NOMO-1 treated with dmso at 0.1 percent for 144 hours (cell line): Measurements from ENCODE around the gene SCUBE3.

Experiments
- DNase-seq: peaks from one replicate; lab custom pipeline; 2025; ENCODE audit not compliant: unreplicated experiment; lab: John Stamatoyannopoulos, UW

SCUBE3 gene

DNA sequence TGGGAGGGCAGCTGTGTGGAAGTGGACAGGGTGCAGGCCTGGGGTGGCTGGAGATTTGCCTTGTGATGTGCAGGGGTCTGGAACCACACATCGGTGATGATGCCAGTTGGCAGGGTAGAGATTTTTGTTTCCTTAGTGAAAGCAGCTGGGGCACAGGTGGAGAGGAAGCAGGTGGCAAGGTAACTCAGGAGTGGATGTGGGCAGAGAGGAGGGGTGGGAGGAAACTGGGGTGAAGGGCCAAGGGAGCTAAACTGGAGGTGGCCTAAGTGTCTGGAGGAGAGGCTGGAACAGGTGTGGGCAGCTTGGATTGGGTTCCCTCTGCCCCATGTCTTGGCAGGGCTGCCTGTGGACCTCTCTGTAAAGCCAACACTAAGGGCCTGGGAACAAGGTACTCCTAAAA lies 4.7 kb upstream of the SCUBE3 start:
- no peak for DNase-seq

DNA sequence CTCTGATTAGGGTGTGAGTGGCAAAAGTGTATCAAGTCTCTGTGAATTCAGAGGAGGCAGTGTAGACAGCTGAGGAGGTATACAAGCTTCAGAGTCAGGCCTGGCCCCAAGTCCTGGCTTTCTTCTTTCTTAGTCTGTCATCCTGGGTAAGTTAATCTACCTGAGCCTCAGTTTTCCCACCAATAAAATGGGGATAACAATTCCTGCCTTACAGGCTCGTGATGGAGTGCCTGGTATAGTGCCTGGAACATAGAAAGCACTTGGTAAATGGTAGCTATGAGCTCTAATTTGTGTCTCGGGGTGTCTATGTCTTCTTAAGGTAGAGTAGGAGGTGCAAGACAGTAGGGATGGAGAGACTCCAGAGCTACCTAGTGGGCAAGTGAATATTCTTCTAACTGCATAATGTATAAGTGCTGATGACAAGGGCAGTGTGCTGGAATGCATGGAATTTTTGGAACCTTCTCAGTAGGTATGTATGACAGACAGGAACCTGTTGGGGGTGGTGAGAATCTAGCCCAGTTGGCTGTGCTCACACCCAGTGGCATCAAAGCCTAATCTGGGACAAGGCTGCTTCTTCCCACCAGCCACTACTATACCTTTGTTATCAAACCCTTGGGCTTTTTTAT lies 4.0 kb upstream of the SCUBE3 start:
- no peak for DNase-seq

- DNase-seq, result no peak
Observed at GRCh38 chr6:35213298-35213791, 411 bp upstream of the SCUBE3 start.

DNA sequence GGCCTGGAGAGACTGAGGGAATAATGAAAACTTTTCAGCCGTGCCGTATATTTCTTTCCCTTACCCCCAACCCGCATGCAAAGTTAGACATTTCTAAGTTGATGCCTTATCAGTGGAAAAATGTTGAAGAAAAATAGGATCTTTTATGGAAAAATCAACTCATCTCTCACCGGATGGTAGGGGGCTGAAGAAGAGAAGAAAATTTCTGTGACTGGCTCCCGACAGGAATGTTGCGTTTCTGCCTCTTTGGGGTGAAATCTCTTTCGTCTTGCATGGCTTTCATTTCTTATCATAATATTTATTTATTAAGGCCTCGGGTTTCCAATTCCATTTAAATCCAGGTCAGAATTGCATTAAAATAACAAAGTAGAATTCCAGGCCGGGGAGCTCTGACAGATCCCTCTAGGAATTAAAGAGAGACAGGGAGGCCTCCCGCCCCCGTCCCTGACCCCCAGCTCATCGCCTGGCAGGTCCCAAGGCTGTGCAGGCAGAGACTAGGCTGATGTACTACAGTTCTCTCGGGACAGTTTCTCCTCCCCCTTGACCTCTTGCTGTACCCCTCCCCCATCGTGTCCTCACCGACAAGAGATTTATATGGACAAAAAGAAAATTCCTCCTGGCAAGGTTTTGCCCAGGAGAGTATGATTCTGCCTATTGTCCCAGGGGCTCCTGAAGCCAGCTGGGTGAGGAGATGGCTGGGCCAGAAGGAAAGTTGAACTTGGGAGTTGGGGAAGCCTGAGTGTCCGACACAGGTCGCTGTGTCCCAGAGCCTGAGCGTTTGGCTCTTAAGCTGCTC lies 1.3 kb downstream of the SCUBE3 start:
- DNase-seq, result no peak

GRCh38 chr6:35215665-35216411 lies 2.1 kb downstream of the SCUBE3 start:
- DNase-seq, result no peak

DNA sequence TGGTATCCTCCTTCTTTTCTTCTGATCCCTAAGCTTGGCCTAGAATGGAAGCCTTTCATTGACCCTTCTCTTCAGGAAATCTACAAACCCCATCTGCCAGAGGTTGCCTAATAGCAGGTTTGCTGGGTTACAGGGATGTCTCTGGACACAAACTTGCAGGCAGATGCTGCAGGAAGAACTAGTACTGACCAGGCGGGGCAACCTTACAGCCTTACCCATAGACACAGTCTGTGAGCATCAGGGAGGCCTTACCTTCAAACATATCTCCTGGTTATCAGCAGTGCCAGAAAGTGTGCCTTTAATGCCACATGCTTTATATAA lies 2.6 kb downstream of the SCUBE3 start:
- no peak for DNase-seq

GRCh38 chr6:35216851-35217811 lies 3.4 kb downstream of the SCUBE3 start:
- no peak for DNase-seq

GRCh38 chr6:35218021-35218420 lies 4.3 kb downstream of the SCUBE3 start:
- no peak for DNase-seq

- DNase-seq, result no peak
Observed at GRCh38 chr6:35218456-35218855, 4.7 kb downstream of the SCUBE3 start.

DNA sequence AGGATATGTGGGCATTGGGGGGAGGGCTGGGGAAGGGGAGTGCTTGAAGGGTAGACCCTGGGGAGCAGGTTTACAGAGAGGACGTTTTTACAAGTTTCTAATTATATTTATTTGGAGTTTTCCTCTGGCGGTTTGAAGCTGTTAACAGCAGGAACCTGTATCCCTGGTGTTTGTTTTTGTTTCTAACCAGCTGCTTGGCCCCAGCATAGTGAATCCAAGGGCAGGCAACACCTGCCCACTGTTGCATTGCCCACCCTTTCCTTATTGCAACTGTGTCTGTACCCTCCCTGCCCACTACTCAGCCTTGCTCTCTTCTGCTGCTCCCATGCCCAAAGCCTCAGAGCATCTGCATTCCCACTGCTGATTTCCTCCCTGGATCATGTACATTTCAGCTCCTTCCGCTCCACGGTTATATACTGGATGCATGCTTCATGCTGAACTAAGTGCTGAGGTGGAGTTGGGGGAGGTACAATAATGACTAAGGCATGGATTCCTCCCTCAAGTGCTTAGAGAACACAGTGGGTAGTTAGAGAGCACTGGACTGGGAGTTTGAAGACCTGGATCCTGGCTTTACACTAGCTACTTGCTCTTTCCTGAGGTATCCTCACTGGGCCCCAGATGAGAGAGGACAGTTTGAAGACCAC lies 6.0 kb downstream of the SCUBE3 start:
- DNase-seq, result no peak

- DNase-seq, result no peak
Observed at GRCh38 chr6:35220711-35221110, 7.0 kb downstream of the SCUBE3 start.

GRCh38 chr6:35223396-35223795 lies 9.6 kb downstream of the SCUBE3 start:
- no peak for DNase-seq

DNA sequence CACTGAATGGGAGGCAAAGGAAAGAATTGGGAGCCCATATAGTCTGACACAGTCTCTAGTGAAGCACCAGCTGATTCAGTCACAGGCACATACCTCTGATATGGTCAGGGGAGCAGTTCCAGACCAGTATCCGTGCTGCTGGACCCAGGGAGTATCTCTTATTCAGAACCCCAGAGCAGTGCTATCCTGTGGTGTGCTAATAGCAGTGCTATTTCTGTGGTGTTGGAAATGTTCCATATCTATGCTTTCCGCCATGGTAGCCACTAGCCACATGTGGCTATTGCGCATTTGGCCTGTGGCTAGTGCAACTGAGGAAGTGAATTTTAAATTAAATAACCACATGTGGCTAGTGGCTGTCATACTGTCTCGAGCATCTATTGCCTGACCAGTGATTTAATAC lies 11.0 kb downstream of the SCUBE3 start:
- DNase-seq, result peak; percentile 12

- DNase-seq, result no peak
Observed at GRCh38 chr6:35228481-35228880, 14.7 kb downstream of the SCUBE3 start.

- no peak for DNase-seq
Observed at GRCh38 chr6:35229304-35229703, 15.5 kb downstream of the SCUBE3 start.

GRCh38 chr6:35230498-35230897 lies 16.7 kb downstream of the SCUBE3 start:
- no peak for DNase-seq

GRCh38 chr6:35230950-35231349 lies 17.2 kb downstream of the SCUBE3 start:
- no peak for DNase-seq

DNA sequence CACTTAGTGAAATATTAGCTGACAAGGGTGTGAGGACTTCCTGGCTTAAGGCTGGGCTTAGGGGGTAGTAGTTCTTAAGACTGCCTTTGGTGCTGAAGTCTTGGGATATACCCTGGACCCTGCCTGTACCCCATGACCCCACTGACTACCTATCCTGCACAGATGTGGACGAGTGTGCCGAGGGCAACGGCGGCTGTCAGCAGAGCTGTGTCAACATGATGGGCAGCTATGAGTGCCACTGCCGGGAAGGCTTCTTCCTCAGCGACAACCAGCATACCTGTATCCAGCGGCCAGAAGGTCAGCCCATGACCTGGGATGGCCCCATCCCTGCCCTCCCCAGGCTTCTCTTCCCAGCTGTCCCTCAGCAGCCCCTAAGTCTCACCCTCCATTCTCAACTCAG lies 17.8 kb downstream of the SCUBE3 start:
- no peak for DNase-seq

GRCh38 chr6:35234901-35235300 lies 21.1 kb downstream of the SCUBE3 start:
- no peak for DNase-seq

- no peak for DNase-seq
Observed at GRCh38 chr6:35236223-35236622, 22.5 kb downstream of the SCUBE3 start.
